Natural killer cell (primary cell): ENCODE results near the gene WDR88. TPM values are rescaled to one million over a fixed set of nuclear protein-coding genes. Genes with fewer than 3 reads are reported as not detected.

Source experiments
- ATAC-seq, 3 donors: fragments of 150-1000 bp in 2 of 3; fragments of 200-7000 bp in 1 of 3; cut with Tn5 transposase; 1 replicate in 1 of 3; 2 replicates in 2 of 3; pipeline ENCODE4 v1.10.0; 2021; ENCODE audit warnings: mild to moderate bottlenecking in 2 of 3, moderate library complexity in 2 of 3
- DNase-seq, 2 donors: peaks; one replicate each; pipeline versions ENCODE4 v3.0.0 to v3.0.0-alpha.2; 2013 to 2021; ENCODE audit warnings: mixed read lengths in 1 of 2
- H3K27ac ChIP-seq: one replicate; pipeline ENCODE4 v1.5.1; 2013; ENCODE audit warnings: mild to moderate bottlenecking, low read length
- H3K27me3 ChIP-seq: one replicate; pipeline ENCODE4 v1.6.1; 2013; ENCODE audit warnings: low read length; ENCODE audit not compliant: control insufficient read depth, insufficient read depth
- H3K36me3 ChIP-seq: one replicate; pipeline ENCODE4 v1.6.1; 2013; ENCODE audit warnings: low read length; ENCODE audit not compliant: control insufficient read depth, insufficient read depth
- H3K4me1 ChIP-seq: one replicate; pipeline ENCODE4 v1.6.1; 2013; ENCODE audit warnings: low read length; ENCODE audit not compliant: control insufficient read depth, insufficient read depth
- H3K4me3 ChIP-seq: one replicate; pipeline ENCODE4 v1.5.1; 2013; ENCODE audit warnings: low read length
- H3K9me3 ChIP-seq: one replicate; pipeline ENCODE4 v1.6.1; 2013; ENCODE audit warnings: low read length; ENCODE audit not compliant: control insufficient read depth, insufficient read depth
- H3K27ac Mint-ChIP-seq, 2 donors: one replicate each; pipeline ENCODE4 v1.8.0; 2022; ENCODE audit warnings: mild to moderate bottlenecking in 2 of 2, mixed read lengths in 2 of 2, moderate library complexity in 1 of 2
- H3K27me3 Mint-ChIP-seq, 2 donors: one replicate each; pipeline ENCODE4 v1.8.0; 2022; ENCODE audit warnings: low read depth in 2 of 2, mixed read lengths in 2 of 2
- H3K36me3 Mint-ChIP-seq: one replicate; pipeline ENCODE4 v1.8.0; 2022; ENCODE audit warnings: mixed read lengths
- H3K4me1 Mint-ChIP-seq, 2 donors: one replicate each; pipeline ENCODE4 v1.8.0; 2022; ENCODE audit warnings: mixed read lengths in 2 of 2
- H3K4me3 Mint-ChIP-seq: one replicate; pipeline ENCODE4 v1.8.0; 2022; ENCODE audit warnings: mild to moderate bottlenecking, moderate library complexity, mixed read lengths
- H3K9me3 Mint-ChIP-seq, 2 donors: one replicate each; pipeline ENCODE4 v1.8.0; 2022; ENCODE audit warnings: mixed read lengths in 2 of 2
- whole genome bisulfite sequencing: methylation state at CpG from one replicate; pipeline ENCODE4 v1.1.7; 2013; ENCODE audit warnings: missing lambda C conversion rate; ENCODE audit not compliant: insufficient coverage; 5-methylcytosine and 5-hydroxymethylcytosine counted together
- intact Hi-C: fragments of 100-400 bp; cut with micrococcal nuclease; formaldehyde crosslinking; loops from one replicate; pipeline ENCODE4 v1.14.2; 2022
- total RNA-seq, 4 donors: library from RNA; stranded (reverse); fragments of 120-200 nt in 1 of 4; gene quantifications; one replicate each; pipeline versions ENCODE4 v1.2.3 to v1.2.4, GENCODE V29; 2013 to 2022
- TF ChIP-seq, protein P1 (sequence below): fragments of 200-600 bp; IDR thresholded peaks from one replicate; pipeline ENCODE4 v1.8.0; 2022; ENCODE audit warnings: antibody characterized with exemption

WDR88 gene
- total RNA-seq, 3 donors from 2014 or later (not counting 1 experiment from before 2014, with no cell fraction given): not detected

DNA sequence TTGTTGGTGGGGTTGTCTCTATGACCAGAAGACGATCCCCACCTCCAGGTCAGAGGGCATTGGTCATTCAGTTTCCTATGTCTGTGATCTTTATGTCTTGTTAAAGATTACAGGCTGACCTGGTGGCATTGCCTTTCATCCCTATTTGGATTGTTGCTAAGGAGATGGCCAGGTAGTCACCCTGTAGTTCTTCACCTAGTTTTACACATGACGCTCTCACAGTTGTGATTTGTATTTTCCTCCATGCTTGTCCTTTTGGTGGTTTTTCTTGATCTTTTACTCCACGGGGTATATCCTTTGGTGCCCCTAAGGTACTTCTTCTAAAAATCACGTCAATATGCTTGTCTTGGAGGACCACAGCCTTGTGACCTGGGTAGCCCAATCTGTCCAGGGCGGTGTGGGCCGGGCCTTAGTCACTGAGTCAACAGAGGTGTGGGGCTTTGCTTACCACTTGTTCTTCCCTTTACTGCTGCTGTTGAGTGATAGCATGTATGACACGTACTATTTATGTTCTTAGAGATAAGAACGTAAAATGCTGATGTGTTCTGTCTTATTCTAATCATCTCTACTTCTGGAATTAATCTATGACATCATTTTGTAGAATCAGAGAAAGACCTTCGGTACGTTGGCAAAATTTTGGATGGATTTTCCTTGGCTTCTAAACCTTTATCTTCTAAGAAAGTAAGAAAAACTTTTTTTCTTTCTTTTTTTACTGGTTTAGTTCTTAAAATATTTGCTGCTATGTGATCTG lies 30.8 kb upstream of the WDR88 start:
- no peak overlapping the region for H3K27ac ChIP-seq
- H3K27me3 ChIP-seq: no peaks in the 10 kb centered on the region
- H3K9me3 ChIP-seq: no peaks in the 10 kb centered on the region
- no peaks in the 10 kb centered on the region for H3K9me3 Mint-ChIP-seq
- peaks cover 40% of the 10 kb centered on the region for H3K36me3 ChIP-seq
- ATAC-seq (no peak), DNase-seq (no peak)
- peaks cover 29% of the 10 kb centered on the region for H3K36me3 Mint-ChIP-seq
- H3K4me3 ChIP-seq: no peak overlapping the region
- H3K4me1 Mint-ChIP-seq: peaks cover 0 to 7% of the 10 kb centered on the region in 2 donors
- no peaks in the 10 kb centered on the region for H3K4me1 ChIP-seq
- WGBS: 98% methylated on average over 8 of the region's 10 CpGs
- H3K27ac Mint-ChIP-seq: no peak overlapping the region
- H3K4me3 Mint-ChIP-seq: no peak overlapping the region
- TF ChIP-seq, protein P1, sequence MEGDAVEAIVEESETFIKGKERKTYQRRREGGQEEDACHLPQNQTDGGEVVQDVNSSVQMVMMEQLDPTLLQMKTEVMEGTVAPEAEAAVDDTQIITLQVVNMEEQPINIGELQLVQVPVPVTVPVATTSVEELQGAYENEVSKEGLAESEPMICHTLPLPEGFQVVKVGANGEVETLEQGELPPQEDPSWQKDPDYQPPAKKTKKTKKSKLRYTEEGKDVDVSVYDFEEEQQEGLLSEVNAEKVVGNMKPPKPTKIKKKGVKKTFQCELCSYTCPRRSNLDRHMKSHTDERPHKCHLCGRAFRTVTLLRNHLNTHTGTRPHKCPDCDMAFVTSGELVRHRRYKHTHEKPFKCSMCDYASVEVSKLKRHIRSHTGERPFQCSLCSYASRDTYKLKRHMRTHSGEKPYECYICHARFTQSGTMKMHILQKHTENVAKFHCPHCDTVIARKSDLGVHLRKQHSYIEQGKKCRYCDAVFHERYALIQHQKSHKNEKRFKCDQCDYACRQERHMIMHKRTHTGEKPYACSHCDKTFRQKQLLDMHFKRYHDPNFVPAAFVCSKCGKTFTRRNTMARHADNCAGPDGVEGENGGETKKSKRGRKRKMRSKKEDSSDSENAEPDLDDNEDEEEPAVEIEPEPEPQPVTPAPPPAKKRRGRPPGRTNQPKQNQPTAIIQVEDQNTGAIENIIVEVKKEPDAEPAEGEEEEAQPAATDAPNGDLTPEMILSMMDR: no peak
- intact Hi-C loops: no loop called here
- no peaks in the 10 kb centered on the region for H3K27me3 Mint-ChIP-seq

DNA sequence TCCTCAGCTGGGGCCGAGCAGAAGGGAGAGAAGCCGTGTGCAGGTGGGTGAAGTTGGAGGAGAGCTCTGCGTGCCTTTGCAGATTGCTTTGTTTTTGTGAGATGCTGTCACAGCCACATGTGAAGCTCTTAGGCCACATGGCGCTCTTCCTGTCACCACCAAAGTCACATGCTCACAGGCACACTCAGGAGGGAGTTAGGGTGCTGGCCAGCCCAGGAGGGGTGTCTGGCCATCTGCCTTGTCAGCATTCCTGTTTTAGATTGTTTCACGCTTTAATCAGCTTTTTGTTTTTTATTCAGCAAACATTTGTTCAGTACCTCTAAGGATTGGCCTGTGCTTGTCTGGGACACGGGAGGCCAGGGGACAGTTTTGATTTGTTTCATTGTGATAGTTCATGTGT lies 29.0 kb upstream of the WDR88 start:
- Mint-ChIP-seq H3K27me3 (no peaks in the 10 kb centered on the region), H3K36me3 (peaks cover 17% of the 10 kb centered on the region), H3K9me3 (no peaks in the 10 kb centered on the region), H3K4me3 (no peak overlapping the region), H3K4me1 (peaks cover 0 to under 1% of the 10 kb centered on the region in 2 donors), H3K27ac (no peak overlapping the region)
- TF ChIP-seq, protein P1: no peak
- no peaks in the 10 kb centered on the region for H3K27me3 ChIP-seq
- ATAC-seq (no peak), DNase-seq (no peak)
- peaks cover 45% of the 10 kb centered on the region for H3K36me3 ChIP-seq
- 87% methylated on average over 6 of the region's 6 CpGs for WGBS
- H3K4me1 ChIP-seq: no peaks in the 10 kb centered on the region
- H3K27ac ChIP-seq: no peak overlapping the region
- H3K4me3 ChIP-seq: no peak overlapping the region
- no peaks in the 10 kb centered on the region for H3K9me3 ChIP-seq
- intact Hi-C loops: no loop called here

DNA sequence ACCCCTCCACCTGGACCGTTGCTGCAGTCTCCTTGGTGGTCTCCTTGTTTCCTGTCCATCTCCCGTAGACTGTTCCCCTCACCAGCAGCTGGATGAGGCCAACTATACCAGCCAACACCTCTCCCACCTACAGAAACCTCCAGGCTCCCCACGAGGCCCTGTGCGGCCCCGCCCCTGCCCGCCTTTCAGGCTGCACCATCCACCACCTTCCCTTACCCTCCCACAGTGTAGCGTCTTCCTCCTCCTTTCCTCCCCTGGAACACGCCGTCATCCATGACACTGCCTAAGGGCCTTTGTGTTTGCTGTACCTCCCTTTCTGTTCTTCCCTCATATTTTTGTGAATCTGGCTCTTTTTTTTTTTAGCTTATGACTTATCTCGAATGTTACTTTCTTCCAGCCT lies 23.8 kb upstream of the WDR88 start:
- no peak for DNase-seq
- TF ChIP-seq, protein P1: no peak
- Histone ChIP-seq H3K4me3 (no peak overlapping the region), H3K9me3 (no peaks in the 10 kb centered on the region), H3K27me3 (no peaks in the 10 kb centered on the region), H3K27ac (no peak overlapping the region), H3K4me1 (no peaks in the 10 kb centered on the region), H3K36me3 (peaks cover 51% of the 10 kb centered on the region)
- 93% methylated on average over 10 of the region's 10 CpGs for WGBS
- Mint-ChIP-seq H3K4me1 (no peaks in the 10 kb centered on the region), H3K27ac (no peak overlapping the region), H3K4me3 (no peak overlapping the region), H3K27me3 (no peaks in the 10 kb centered on the region), H3K9me3 (no peaks in the 10 kb centered on the region), H3K36me3 (peaks cover 11% of the 10 kb centered on the region)
- ATAC-seq: no peak
- intact Hi-C loops: no loop called here
